ENCODE measurements around the gene MAD1L1.
"Not testable (repeated sequence)": the region's sequence is repeated elsewhere in the genome, so short reads cannot be mapped to it uniquely, and the experiment has no call there.

The MAD1L1 gene

GRCh38 chr7:1815551-1816281, 417.0 kb downstream of the MAD1L1 start:
- DNase-seq (ENCODE audit: low read depth): not testable (repeated sequence)

GRCh38 chr7:1815051-1815481, 417.7 kb downstream of the MAD1L1 start:
- no peak for DNase-seq (ENCODE audit: low read depth)

- no peak for DNase-seq (ENCODE audit: low read depth)
Measured at GRCh38 chr7:1814089-1814811, 418.5 kb downstream of the MAD1L1 start.

- DNase-seq (ENCODE audit: low read depth): no peak
Measured at GRCh38 chr7:1813394-1814088, 419.2 kb downstream of the MAD1L1 start.

DNA sequence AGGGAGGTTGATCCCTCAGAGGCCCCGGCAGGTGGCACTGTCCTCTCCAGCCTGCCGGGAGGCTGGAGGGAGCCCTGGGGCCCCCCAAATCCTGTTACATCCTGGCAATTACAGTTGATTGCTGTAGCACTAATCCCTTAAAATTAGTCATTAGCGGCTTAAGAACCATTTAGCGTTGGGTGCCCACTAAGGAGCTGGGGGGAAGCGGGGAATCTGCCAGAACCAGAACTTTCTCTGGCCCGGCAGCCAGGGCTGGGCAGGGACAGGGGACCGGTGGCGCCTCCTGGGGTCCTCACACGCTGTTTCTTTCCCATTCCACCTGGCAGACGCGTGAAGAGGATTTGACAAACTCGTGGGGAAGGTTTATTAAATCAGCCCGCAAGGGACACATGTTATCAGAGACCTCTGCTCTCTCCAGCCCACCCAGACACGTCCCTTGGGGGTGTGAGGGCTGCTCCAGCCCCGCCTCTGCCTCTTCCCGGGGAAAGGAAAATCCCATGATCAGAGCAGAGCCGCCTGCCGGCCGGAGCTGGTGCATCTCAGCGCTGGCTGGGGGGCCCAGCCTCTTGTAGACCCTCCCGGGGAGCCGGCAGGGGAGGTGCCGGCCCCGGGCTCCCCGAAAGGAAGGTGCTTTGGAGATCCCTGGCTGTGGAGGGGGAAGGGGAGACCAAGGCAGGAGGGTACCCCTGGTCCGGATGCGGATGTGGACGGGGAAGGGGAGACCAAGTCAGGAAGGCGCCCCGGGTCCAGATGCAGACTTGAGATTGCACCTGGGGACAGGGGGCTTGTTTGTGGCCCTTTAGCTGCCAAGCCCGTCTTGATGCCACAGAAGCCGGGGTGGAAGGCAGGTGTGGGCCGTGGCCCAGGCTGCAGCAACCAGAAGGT, 420.0 kb downstream of the MAD1L1 start:
- no peak for DNase-seq (ENCODE audit: low read depth)

DNA sequence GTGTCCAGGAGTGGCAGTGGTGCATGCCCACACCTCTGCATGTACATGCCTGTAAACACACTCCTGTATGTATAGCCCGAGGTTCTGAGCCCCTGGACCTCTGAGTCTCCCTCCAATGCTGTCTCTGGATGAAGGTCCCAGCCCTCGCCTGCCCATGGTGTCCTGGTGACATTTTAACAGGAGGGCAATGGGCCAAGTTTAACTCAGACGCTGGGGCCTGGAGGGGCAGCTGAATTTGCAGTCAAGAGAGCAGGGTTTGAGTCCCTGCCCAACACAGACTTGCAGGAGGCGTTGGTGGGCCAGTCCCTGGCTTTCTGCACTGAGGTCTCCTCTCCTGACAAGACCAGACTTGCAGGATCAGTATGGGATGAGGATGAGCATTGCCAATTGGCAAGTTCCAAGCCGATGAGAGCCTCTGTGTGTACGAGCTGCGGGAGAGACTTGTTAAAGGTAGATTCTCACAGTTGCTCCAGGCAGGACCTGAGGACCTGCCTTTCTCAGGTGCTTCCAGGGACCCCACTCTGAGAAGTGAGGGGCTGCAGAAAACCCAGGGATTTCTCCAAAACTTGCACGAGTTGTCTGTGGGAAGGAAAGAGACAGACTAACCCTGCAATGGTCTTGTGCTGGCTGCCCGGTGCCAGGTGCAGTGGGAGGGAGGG, 420.8 kb downstream of the MAD1L1 start:
- no peak for DNase-seq (ENCODE audit: low read depth)

- DNase-seq (ENCODE audit: low read depth): no peak
Measured at GRCh38 chr7:1810961-1811849, 421.5 kb downstream of the MAD1L1 start.

GRCh38 chr7:1810521-1810920, 422.2 kb downstream of the MAD1L1 start:
- DNase-seq (ENCODE audit: low read depth): no peak

DNA sequence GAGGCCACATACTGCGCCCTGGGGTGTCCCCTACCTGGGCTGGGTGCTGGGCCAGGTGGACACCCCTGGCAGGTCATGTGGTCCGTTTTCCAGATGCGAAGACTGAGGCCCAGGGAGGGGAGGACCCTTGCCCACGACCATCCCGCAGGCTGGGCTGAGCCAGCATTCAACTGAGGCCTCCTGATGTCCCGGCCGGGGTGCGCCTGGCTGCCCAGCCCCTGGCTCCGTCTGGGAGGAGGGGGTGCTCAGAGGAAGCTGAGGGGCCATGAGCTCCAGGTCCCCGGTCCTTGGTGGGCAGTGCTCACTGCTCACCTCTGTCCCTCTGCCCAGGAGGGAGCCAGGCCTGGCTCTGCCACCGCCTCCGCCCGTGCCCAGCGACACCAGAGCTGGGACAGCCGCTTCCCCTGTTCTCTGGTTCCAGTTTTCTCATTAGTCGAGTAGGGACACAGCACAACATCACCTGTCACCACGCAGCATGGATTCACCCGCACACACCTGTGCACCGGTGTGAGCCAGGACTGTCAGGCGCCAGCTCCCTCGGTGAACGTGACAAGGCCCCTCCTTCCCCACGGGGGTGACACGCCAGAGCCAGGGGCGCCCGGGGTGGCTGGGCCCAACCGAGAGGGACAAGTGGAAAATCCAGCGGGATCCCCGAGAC, 423.0 kb downstream of the MAD1L1 start:
- no peak for DNase-seq (ENCODE audit: low read depth)

- no peak for DNase-seq (ENCODE audit: low read depth)
Measured at GRCh38 chr7:1809070-1809469, 423.7 kb downstream of the MAD1L1 start.

DNA sequence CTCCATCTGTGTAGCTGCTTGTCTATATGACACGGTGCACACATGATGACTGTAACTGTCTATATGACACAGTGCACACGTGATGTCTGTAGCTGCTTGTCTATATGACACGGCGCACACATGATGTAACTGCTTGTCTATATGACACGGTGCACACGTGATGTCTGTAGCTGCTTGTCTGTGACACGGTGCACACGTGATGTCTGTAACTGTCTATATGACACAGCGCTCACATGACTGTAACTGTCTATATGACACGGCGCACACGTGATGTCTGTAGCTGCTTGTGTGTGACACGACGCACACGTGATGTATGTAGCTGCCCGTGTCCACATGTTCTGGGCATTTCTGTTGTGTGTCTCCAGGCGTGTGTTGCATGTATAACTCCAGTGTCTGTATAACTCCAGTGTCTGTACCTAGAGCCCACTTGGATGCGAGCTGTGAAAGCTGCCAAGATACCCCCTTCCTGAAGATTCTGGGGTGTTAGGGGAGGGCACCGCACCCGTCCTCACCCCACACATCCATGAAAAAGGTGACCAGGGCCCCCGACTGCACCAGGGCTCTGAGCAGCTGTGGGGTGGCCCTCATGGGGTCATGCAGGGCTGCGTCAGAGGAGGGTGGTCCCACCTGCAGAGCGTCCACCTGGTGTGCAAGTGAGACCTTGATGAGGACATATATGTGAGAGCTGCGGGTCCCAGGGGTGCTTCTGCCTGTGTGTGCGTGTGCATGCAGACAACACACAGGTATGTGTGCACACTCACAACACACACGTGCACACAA, 424.7 kb downstream of the MAD1L1 start:
- no peak for DNase-seq (ENCODE audit: low read depth)

DNA sequence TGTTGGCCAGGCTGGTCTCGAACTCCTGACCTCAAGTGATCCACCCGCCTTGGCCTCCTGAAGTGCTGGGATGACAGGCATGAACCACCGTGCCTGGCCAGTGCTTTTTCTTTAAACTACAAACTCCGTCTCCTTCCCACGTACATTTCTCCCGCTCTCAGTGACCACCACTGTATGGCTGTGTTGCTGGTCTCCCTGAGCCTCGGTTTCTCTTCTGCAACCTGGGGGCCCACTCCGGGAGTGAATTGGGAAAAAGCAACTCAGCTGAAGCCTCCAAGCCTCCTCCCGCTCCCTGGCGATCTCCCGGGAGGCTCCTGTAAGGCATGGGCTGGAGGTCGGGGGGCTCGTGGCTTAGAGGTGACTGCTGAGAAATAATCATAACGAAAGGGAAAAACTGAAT, 426.4 kb downstream of the MAD1L1 start:
- DNase-seq (ENCODE audit: low read depth): no peak

GRCh38 chr7:1804310-1804709, 428.4 kb downstream of the MAD1L1 start:
- no peak for DNase-seq (ENCODE audit: low read depth)

- no peak for DNase-seq (ENCODE audit: low read depth)
Measured at GRCh38 chr7:1802899-1803298, 429.8 kb downstream of the MAD1L1 start.

DNA sequence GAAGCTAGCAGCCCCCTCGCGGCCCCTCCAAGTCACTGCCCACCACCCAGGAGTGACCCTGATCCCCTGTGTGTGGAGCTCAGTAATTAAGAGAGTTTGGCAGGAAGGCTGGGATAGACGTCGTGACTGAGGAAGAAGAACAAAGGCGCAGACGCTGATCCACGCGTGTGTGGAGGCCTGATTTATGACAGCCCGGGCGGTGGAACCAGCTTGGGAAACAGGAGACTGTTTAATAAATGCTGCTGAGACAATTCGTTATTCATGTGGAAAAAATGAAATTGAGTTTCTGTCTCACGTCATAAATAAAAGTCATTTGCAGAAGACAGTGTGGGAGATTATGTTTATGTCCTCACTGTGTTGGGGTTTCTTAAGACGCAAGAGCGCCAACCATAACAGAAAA, 431.8 kb downstream of the MAD1L1 start:
- no peak for DNase-seq (ENCODE audit: low read depth)

DNA sequence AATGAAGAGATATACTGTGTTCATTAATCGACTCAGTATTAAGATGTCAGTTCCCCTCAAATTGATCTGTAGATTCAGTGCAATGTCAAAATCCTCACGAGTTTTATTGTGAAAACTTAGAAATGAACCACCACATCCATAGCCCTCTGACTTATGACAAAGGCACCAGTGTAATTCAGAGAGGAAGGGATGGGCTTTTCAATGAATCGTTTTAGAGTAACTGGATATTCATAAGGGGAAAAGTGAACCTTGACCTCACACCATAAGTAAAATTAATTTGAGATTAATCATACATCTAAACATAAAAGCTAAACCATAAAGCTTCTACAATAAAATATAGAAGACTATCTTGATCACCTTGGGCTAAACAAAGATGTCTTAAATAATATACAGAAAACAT, 434.6 kb downstream of the MAD1L1 start:
- no peak for DNase-seq (ENCODE audit: low read depth)

GRCh38 chr7:1794888-1795542, 437.7 kb downstream of the MAD1L1 start:
- no peak for DNase-seq (ENCODE audit: low read depth)

DNA sequence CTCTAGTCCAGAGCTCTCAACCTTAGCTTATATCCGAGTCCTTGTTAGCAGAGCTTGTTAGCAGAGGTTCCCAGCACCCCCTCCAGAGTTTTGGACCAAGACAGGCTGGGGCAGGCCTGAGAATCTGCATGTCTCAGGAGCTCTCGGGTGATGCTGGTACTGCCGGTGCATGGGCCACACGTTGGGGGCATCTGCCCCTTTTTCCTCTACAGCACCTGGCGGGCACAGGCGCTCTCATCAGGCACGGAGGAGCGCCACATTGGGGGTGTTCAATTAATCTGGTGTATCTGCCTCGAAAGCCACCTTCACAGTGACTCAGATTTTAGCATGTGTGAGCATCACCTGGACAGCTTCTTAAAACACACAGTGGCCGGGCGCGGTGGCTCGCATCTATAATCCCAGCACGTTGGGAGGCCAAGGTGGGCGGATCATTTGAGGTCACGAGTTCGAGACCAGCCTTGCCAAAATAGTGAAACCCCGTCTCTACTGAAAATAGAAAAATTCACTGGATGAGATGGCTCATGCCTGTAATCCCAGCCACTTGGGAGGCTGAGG, 445.0 kb downstream of the MAD1L1 start:
- DNase-seq (ENCODE audit: low read depth): no peak

Data from stimulated activated CD8-positive, alpha-beta memory T cell treated with anti-CD3 and anti-CD28 coated beads, Interleukin-12 subunit alpha, Interleukin-12 subunit beta, amount 100 ng/mL, for 1 hour (primary cell).